ENCODE results near the gene SLC28A1.

Gene SLC28A1

DNA sequence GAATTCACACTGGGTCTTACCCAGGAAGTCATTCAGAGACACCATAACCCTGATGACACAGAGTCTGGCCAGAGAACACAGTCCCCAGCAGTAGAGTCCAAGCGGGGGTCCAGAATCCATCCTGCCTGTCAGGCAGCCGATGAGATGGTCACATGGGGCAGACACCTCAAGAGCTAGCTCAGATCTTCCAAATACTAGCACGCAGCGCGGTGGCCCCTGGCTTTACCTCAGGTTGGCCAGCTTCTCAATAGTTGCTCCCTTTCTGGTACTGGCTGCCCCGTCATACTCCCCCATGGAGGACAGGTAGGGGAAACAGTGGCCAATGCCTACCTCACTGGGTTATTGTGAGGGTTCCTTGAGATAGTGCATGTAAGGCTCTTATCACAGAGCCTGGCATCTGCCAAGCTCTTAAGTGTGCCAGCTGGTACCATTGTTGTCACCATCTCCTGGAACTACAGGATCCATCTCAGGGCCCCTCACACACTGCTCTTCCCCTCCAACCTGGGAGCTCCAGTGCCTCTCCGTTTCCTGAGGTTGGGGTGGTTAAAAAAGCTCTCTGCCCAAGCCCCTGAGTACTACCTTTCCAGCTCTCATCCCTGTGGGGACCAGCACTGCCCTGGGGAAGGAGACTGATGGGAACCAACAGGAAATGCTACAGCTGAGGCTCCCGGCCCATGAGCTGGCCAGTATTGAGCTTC is 3.5 kb upstream of the SLC28A1 start:
- no peak for FAIRE-seq
- DNase-seq (ENCODE audit: extremely low spot score, insufficient read length, low read depth): no peak

DNA sequence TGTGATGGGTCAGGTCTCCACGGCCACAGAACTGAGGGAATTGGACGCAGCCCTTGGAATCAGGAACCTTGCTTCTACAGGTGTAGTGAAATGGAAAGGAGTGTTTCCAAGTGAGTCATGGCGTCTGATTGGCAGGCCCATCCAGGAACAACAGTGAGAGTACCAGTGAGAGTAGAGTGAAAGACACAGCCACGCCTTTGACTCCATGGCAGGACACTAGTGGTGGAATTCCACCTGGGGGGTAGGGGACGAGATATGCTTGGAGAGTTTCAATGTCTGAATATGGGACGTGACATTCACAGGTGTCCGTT is 3.0 kb upstream of the SLC28A1 start:
- FAIRE-seq: no peak
- no peak for DNase-seq (ENCODE audit: extremely low spot score, insufficient read length, low read depth)

DNA sequence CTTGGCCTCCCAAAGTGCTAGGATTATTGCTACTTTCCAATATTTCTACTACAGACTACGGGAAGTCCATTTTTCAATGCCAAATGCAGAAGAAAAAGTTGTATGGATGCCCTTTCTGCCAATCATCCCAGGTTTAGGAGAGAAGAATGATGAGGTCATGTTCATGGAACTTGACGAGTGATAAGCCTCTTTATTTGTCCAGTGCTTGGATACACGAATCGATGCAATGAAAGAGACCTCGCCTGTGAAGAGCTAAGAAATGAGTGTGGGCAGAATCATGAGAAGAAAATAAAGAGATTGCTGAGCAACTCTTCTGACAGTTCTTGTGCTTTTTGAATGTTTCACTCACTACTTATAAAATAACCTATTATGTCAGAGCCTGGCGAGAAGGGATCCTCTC is 996 bp upstream of the SLC28A1 start:
- no peak for FAIRE-seq

DNA sequence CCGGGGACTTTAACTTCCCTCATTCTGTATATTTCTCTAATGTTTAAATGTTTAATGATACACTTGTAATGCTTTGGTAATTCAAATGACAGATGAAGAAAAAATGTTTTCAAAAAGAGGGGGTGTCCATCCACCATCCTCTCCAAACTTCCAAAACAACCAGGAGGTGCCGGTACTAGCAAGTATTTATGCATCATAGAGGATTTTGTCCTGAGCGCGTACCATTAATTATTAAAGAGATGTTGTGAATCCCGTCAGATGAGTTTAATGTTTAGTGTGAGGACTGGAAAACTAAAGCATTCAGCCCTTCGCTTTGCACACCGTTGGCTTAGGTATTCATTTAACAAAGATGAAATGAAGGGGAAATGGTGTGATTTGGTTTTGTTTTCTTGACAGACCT is 1.3 kb downstream of the SLC28A1 start:
- FAIRE-seq: no peak
- no peak for DNase-seq (ENCODE audit: extremely low spot score, insufficient read length, low read depth)

More for the DNA sequence above, 996 bp upstream of the SLC28A1 start:
- DNase-seq (ENCODE audit: extremely low spot score, insufficient read length, low read depth): no peak

- DNase-seq (ENCODE audit: extremely low spot score, insufficient read length, low read depth): no peak
- FAIRE-seq: no peak
These were observed 1.9 kb downstream of the SLC28A1 start for GRCh38 chr15:84886211-84886983.

- FAIRE-seq: no peak
- no peak for DNase-seq (ENCODE audit: extremely low spot score, insufficient read length, low read depth)
These were observed 2.5 kb downstream of the SLC28A1 start for GRCh38 chr15:84886984-84887299.

DNA sequence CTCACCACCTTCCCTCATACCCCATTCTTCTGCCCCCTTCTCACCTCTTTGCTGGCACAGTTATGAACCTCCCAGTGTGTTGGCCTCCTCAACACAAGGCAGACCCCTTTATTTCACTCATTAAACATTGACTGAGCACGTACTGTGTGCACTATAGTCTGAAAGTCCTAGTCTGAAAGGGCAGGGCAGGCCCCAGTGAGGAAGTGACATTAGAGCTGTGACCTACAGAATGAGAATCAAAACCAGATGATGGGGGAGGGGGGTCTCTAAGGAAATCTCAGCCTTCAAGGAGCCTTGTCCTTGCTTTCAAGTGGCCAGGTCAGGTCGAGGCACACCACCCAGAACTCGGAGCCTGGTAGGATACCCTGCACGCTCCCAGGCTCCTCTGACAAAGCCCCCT is 3.5 kb downstream of the SLC28A1 start:
- DNase-seq (ENCODE audit: extremely low spot score, insufficient read length, low read depth): no peak
- FAIRE-seq: no peak

DNA sequence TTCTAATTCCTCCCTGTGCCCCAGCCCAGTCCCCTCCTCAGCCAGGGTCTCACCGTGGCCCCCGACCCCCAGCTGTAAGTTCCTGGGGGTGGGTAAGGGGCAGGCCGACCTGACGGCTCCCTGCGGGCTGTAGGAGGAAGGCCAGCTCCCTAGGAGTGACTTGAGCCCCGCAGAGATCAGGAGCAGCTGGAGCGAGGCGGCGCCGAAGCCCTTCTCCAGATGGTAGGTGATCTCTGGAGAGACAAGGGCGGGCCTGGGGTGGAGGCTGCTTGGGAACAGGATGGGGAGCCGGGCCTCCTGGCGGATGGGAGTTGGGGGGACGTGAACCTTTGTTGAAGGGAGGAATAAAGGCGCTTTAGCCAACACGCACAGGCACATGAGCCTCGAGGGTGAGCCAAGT is 4.2 kb downstream of the SLC28A1 start:
- DNase-seq (ENCODE audit: extremely low spot score, insufficient read length, low read depth) (no peak), FAIRE-seq (no peak)

GRCh38 chr15:84889313-84889990 is 5.0 kb downstream of the SLC28A1 start:
- DNase-seq (ENCODE audit: extremely low spot score, insufficient read length, low read depth): no peak
- FAIRE-seq: no peak

DNA sequence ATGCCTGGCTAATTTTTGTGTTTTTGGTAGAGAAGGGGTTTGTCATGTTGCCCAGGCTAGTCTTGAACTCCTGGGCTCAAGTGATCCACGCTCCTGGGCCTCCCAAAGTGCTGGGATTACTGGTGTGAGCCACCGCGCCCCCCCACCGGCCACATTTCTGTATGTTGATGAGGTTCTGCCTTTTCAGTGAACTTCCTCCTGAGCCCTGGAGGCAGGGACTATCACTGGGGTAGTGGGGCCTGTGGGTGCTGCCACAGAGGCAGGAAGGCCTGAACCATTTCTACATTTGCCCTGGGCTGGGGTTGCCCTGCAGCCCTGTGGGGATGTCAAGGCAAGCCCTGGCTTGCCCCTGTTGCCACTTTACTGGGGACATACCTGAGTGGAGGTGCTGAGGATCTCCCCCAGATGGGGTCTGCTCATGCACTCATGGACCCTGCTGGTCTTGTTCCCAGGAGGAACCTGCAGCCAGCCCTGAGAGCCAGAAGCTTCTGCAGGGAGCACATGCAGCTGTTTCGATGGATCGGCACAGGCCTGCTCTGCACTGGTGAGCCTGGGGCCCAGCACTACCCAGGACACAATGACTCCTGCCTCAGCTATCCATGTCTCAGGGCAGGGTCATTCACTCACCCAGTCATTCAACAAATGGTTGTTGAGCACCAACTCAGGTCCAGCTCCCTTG is 5.7 kb downstream of the SLC28A1 start:
- FAIRE-seq (no peak), DNase-seq (ENCODE audit: extremely low spot score, insufficient read length, low read depth) (no peak)

- no peak for FAIRE-seq
These were observed 6.3 kb downstream of the SLC28A1 start for GRCh38 chr15:84890670-84891162.

DNA sequence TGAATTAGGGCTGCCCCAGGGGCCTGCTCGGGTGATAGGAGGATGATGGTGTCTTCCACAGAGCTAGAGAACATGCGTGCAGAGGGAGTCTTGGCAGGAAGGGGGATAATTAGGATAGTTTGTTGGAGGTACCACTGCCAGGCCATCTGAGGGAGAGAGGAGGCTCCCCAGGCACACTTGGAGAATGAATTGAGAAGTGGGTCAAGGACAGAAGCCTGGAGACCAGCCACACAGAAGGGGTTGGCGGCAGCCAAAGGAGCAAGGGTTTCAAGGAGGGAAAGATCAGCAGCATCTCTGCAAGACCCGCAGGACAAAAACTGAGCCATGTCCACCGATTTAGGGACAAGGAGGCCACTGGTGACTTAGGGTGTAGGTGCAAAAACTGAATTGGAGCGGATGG is 6.9 kb downstream of the SLC28A1 start:
- FAIRE-seq (no peak), DNase-seq (ENCODE audit: extremely low spot score, insufficient read length, low read depth) (no peak)

More at GRCh38 chr15:84890670-84891162, 6.3 kb downstream of the SLC28A1 start:
- no peak for DNase-seq (ENCODE audit: extremely low spot score, insufficient read length, low read depth)

DNA sequence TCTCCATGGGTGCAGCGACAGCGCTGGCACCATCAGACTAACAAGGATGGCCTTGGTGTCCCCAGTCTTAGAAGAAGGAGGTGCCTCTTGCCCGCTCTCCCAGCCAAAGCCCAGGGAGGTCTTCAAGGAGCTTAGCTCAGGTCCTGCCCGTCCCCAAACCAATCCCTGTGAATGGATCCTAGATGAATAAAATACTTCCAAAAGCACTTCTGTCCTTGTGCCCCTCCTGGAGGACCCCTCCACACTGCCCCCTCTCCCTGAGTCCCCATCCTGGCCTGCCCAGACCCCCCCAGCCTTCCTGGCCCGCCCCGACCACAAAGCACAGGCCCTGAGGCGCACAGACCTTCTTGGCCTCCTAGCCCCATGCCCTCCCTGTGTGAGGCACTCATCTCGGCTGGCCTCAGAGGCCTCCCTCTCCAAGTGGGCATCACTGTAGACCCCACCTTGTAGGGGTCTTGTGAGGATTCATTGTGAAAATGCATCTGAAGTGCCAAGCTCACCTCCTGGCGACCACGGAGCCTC is 8.4 kb downstream of the SLC28A1 start:
- FAIRE-seq (no peak), DNase-seq (ENCODE audit: extremely low spot score, insufficient read length, low read depth) (no peak)

GRCh38 chr15:84893607-84894006 is 9.1 kb downstream of the SLC28A1 start:
- DNase-seq (ENCODE audit: extremely low spot score, insufficient read length, low read depth) (no peak), FAIRE-seq (no peak)

DNA sequence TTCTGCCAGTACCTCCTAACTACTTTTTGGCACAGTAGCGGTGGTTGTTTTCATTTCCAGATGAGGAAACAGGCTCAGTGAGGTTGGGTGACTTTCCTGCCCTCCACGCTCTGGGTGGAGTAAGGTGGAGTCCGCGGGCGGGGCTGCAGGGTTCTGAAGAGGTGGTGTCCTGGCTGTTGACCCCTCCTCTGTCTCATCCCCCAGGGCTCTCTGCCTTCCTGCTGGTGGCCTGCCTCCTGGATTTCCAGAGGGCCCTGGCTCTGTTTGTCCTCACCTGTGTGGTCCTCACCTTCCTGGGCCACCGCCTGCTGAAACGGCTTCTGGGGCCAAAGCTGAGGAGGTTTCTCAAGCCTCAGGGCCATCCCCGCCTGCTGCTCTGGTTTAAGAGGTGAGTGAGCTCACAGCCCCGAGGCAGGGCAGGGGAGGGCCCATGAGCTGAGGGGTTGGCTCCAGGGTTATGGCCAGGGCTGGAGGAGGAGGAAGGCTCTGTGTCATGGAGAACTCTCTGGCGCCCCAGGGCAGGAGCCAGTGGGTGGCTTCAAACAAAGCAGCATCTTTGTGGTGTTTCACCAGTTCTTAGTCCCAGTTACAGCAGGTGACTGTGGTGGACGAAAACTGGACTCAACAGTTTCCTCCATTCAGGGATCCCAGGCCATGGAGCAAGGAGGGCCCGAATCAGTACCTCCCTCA is 10.4 kb downstream of the SLC28A1 start:
- no peak for DNase-seq (ENCODE audit: extremely low spot score, insufficient read length, low read depth)
- no peak for FAIRE-seq

GRCh38 chr15:84898761-84899160 is 14.3 kb downstream of the SLC28A1 start:
- DNase-seq (ENCODE audit: extremely low spot score, insufficient read length, low read depth): no peak
- FAIRE-seq: no peak

DNA sequence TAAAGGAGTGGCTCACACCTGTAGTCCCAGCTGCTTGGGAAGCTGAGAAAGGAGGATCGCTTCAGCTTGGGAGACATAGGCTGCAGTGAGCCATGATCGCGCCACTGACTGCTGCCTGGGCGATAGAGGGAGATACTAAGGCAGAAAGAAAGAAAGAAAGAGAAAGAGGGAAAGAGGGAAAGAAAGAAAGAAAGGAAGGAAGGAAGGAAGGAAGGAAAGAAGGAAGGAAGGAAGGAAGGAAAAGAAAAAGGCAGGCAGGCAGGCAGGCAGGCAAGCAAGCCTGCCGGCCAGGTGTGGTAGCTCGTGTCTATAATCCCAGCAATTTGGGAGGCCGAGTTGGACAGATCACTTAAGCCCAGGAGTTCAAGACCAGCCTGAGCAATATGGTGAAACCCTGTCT is 15.3 kb downstream of the SLC28A1 start:
- no peak for FAIRE-seq

GRCh38 chr15:84901540-84901939 is 17.1 kb downstream of the SLC28A1 start:
- DNase-seq (ENCODE audit: extremely low spot score, insufficient read length, low read depth) (no peak), FAIRE-seq (no peak)

More for the DNA sequence above, 15.3 kb downstream of the SLC28A1 start:
- DNase-seq (ENCODE audit: extremely low spot score, insufficient read length, low read depth): no peak

DNA sequence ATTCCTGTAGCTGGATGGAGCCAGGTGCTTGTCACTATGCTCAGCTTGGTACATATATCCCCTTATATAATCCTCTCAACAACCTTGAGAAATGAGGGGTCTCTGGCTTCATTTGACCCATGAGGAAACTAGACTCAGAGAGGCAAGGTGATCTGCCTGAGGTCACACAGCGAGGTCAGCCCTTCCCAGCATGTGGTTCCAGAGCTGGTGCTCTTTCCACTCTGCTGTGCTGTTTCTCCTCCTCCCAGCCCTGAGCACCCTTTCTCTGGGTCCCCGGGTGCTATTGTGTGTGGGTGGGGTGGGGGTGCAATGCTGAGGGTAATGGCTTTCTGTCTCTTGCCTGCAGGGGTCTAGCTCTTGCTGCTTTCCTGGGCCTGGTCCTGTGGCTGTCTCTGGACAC is 19.3 kb downstream of the SLC28A1 start:
- DNase-seq (ENCODE audit: extremely low spot score, insufficient read length, low read depth) (no peak), FAIRE-seq (no peak)

DNA sequence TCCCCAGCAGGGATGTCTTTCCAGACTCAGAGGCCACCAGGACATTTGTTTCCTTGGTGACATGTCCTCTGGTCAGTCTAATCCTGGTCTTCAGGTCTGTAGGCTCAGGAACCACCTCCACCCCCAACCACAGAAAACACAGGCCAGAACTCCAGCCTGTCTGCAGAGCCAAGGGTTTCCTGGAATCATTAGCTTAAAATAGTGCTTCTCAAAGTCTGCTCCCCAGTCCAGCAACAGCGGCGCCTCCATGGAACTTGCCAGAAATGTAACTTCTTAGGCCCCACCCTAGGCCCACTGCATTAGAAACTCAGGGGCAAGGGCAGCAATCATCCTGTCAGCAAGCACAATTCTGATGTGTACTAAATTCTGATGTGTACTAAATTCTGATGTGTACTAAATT is 20.0 kb downstream of the SLC28A1 start:
- no peak for DNase-seq (ENCODE audit: extremely low spot score, insufficient read length, low read depth)
- FAIRE-seq: no peak
